Measurements from ENCODE around the gene ABTB2. TPM values are rescaled to one million over a fixed set of nuclear protein-coding genes. Genes with fewer than 3 reads are reported as not detected.

The ABTB2 gene
- total and polyA plus RNA-seq, 9 of the 15 experiments (the other 6 are each of a cell fraction or from before 2014, with no cell fraction given), result 0.03 to 0.18 (median 0.12) TPM; not detected in 2

GRCh38 chr11:34174412-34175041 is 183.3 kb downstream of the ABTB2 start:
- no peaks in the 10 kb centered on the region for H3K36me3 ChIP-seq (ENCODE audit: control insufficient read depth, insufficient read depth, low read length)
- H3K4me1 ChIP-seq (replicated peaks in 1 of 2; ENCODE audit: control insufficient read depth in 2 of 2, insufficient read depth in 2 of 2, low read length in 2 of 2), result peaks cover 2 to 18% of the 10 kb centered on the region in 2 experiments; a peak in 3 of 5 replicates
- POLR2A ChIA-PET, result interaction anchor here (0.6 to 1.4 kb wide), 10 partner anchors 9 to 327 kb away, joined by 3 to 5 read pairs (median 3); no protein-coding TSS in a partner anchor
- H3K27ac ChIP-seq (ENCODE audit: extremely low read depth, low read depth, low read length), result no peak overlapping the region
- intact Hi-C loops (cut with micrococcal nuclease), result loop anchor here (1.0 to 10.0 kb wide), 6 partner anchors 177 to 720 kb away; no protein-coding TSS in a partner anchor
- 5% methylated on average over 32 of the region's 33 CpGs for WGBS (ENCODE audit: insufficient coverage, low coverage, missing lambda C conversion rate)
- H3K27me3 ChIP-seq (ENCODE audit: control insufficient read depth in 2 of 2, insufficient read depth in 2 of 2, low read length in 2 of 2), result peaks cover 27 to 58% of the 10 kb centered on the region in 2 experiments; a peak in 4 of 5 replicates
- H3K79me2 ChIP-seq (ENCODE audit: control insufficient read depth, insufficient read depth, low read length), result no peaks in the 10 kb centered on the region
- H3K4me3 ChIP-seq, result peak overlapping the region; percentile 16; the same call in 1 of the 2 replicates
- DNase-seq (ENCODE audit: extremely low read depth in 1 of 4, low spot score in 3 of 4), result peak; percentile 84 to 90 (median 88)
- ATAC-seq, result peak; percentile 99
- in situ Hi-C loops (cut with MboI), result loop anchor here (5.0 to 25.0 kb wide), 3 partner anchors 183 to 337 kb away; partner anchors contain the start of gene ABTB2
- H2AFZ ChIP-seq (ENCODE audit: low read depth, low read length), result no peak overlapping the region
- FAIRE-seq, result no peak
- H3K9me1 ChIP-seq (ENCODE audit: control insufficient read depth, insufficient read depth, low read length), result no peaks in the 10 kb centered on the region
- peak overlapping the region in 1 of 2 experiments; percentile 77; a peak in 2 of 4 replicates for H3K9ac ChIP-seq (ENCODE audit: insufficient read depth in 1 of 2, low read depth in 2 of 2, low read length in 2 of 2)
- CTCF ChIA-PET (ENCODE audit: low intra/inter-chr PET ratio), result interaction anchor here (0.6 to 4.1 kb wide), 7 partner anchors 184 to 1255 kb away, joined by 3 to 80 read pairs (median 5); partner anchors contain the start of gene ABTB2
- peak overlapping the region; percentile 46 for H3K4me2 ChIP-seq (ENCODE audit: insufficient read depth, low read length)
- no TSS peak for BruUV-seq (replicated peaks)
- H3K9me3 ChIP-seq (replicated peaks; ENCODE audit: control insufficient read depth, insufficient read depth, low read depth, low read length), result no peaks in the 10 kb centered on the region
- H4K20me1 ChIP-seq (replicated peaks; ENCODE audit: control insufficient read depth, insufficient read depth, low read length), result no peaks in the 10 kb centered on the region; the same call in 1 of the 2 replicates
- TF ChIP-seq XRCC4 (IDR thresholded peaks at IDR 0.05; ENCODE audit: extremely low read depth, insufficient read depth, insufficient read length) (no peak), ZNF407 (IDR thresholded peaks at IDR 0.05; ENCODE audit: low read depth) (no peak), MAFF (IDR thresholded peaks at IDR 0.05; ENCODE audit: low read length) (no peak), ZNF77 (CRISPR knock-in tag; IDR thresholded peaks at IDR 0.05) (no peak), RBM25 (IDR thresholded peaks at IDR 0.05; ENCODE audit: low read depth, low read length, severe bottlenecking) (no peak), PURB (CRISPR knock-in tag; IDR thresholded peaks at IDR 0.05; ENCODE audit: low read depth) (no peak), POLR3A (IDR thresholded peaks at IDR 0.05; ENCODE audit: borderline replicate concordance, extremely low read depth, insufficient read depth, insufficient read length) (no peak), ZBTB5 (IDR thresholded peaks at IDR 0.05) (no peak), CREBBP (IDR thresholded peaks at IDR 0.05; ENCODE audit: low read depth, low read length) (no peak), ZFX (CRISPR knock-in tag; IDR thresholded peaks at IDR 0.05) (peak; percentile 56), ZNF445 (CRISPR knock-in tag; IDR thresholded peaks at IDR 0.05; ENCODE audit: low read depth) (no peak)

Measured in K562 (cell line).